Right lobe of liver (tissue), 6 donors: ENCODE results near the gene C2orf49. TPM values are rescaled to one million over a fixed set of nuclear protein-coding genes. Genes with fewer than 3 reads are reported as not detected.
A peak's percentile ranks its signal among the peaks of the same experiment; 100 is the strongest.

Experiments used
- ATAC-seq, 4 donors: fragments of 200-7000 bp; cut with Tn5 transposase; one replicate each; pipeline ENCODE4 v1.9.1; 2020; ENCODE audit warnings: mild to moderate bottlenecking in 4 of 4, moderate library complexity in 4 of 4
- DNase-seq, 3 donors: peaks; one replicate each; pipeline ENCODE4 v3.0.0-alpha.2; 2020
- H3K27ac ChIP-seq, 3 donors: fragments of 200-600 bp; one replicate each; pipeline ENCODE4 v1.8.0; 2022
- H3K27me3 ChIP-seq, 2 donors: fragments of 200-600 bp; one replicate each; pipeline ENCODE4 v1.8.0; 2022
- H3K36me3 ChIP-seq, 4 donors: fragments of 200-600 bp; sonication (generic) in 1 of 4; one replicate each; pipeline versions ENCODE4 v1.5.1 to v1.8.0; 2017 to 2022; ENCODE audit warnings: control low read depth in 1 of 4
- H3K4me1 ChIP-seq, 4 donors: fragments of 200-600 bp; sonication (generic) in 1 of 4; one replicate each; pipeline versions ENCODE4 v1.5.1 to v1.8.0; 2017 to 2022; ENCODE audit warnings: control low read depth in 1 of 4
- H3K4me3 ChIP-seq, 3 donors: fragments of 200-600 bp; one replicate each; pipeline ENCODE4 v1.8.0; 2022
- H3K9me3 ChIP-seq, 4 donors: fragments of 200-600 bp; sonication (generic) in 1 of 4; one replicate each; pipeline versions ENCODE4 v1.5.1 to v1.8.0; 2017 to 2022; ENCODE audit warnings: control low read depth in 1 of 4
- CTCF ChIP-seq, 4 donors: fragments of 200-600 bp in 3 of 4; fragments of 450-650 bp in 1 of 4; IDR thresholded peaks; one replicate each; pipeline versions ENCODE4 v1.5.1 to v1.8.0; 2016 to 2022; ENCODE audit warnings: antibody characterized with exemption in 4 of 4, mild to moderate bottlenecking in 2 of 4
- POLR2A ChIP-seq: fragments of 450-650 bp; IDR thresholded peaks from one replicate; pipeline ENCODE4 v1.6.1; 2017; ENCODE audit warnings: antibody characterized with exemption, mild to moderate bottlenecking
- WGBS: methylation state at CpG from one replicate; pipeline ENCODE4 v1.1.6; 2018; ENCODE audit warnings: low coverage, low lambda C conversion rate; ENCODE audit not compliant: insufficient coverage; ENCODE audit errors: missing lambda C conversion rate; 5-methylcytosine and 5-hydroxymethylcytosine counted together
- intact Hi-C, 2 donors: fragments of 100-400 bp; cut with DNase I; formaldehyde crosslinking; loops; one replicate each; pipeline versions ENCODE4 v1.11.2 to v1.14.1; 2022
- total RNA-seq, 6 experiments: library from RNA; depleted of rRNA in 2 of 6; stranded (reverse); fragments of >200 nt in 2 of 6; fragmentation: NEBNext Ultra II Directional in 3 of 6; extraction: Animal tissue kit (Norgen Biotek cat#: 25700) in 3 of 6; gene quantifications; one replicate each; pipeline versions ENCODE4 v1.1.0 to v1.2.4, GENCODE V29; 2016 to 2023
- donor health status: DM: no; HTN: yes; CAD: no.
- donor health status: DM: no; HTN: no; CAD: no.
- donor health status: DM: no; HTN: no; CAD: no.
- donor health status: DM: no; HTN: yes; CAD: no.
- donor health status: DM: no; HTN: yes; CAD: no.

Gene C2orf49
- total RNA-seq, 6 experiments from 2014 or later: 3.9 to 7.4 (median 6.4) TPM

GRCh38 chr2:105291981-105292380 is 45.4 kb upstream of the C2orf49 start:
- Histone ChIP-seq H3K27me3 (no peaks in the 10 kb centered on the region), H3K27ac (no peak overlapping the region), H3K4me1 (no peaks in the 10 kb centered on the region), H3K4me3 (no peak overlapping the region), H3K9me3 (no peaks in the 10 kb centered on the region), H3K36me3 (peaks cover 0 to 16% (median 6%) of the 10 kb centered on the region in 4 donors)
- DNase-seq: no peak
- no peak for ATAC-seq
- WGBS: 92% methylated on average over 2 of the region's 2 CpGs
- intact Hi-C loops: no loop called here
- TF ChIP-seq POLR2A (no peak), CTCF (IDR thresholded peaks at IDR 0.05) (no peak)

GRCh38 chr2:105294046-105294445 is 43.3 kb upstream of the C2orf49 start:
- intact Hi-C loops: no loop called here
- no peak for DNase-seq
- no peaks in the 10 kb centered on the region for H3K27me3 ChIP-seq
- no peak for ATAC-seq
- H3K27ac ChIP-seq: no peak overlapping the region
- H3K9me3 ChIP-seq: no peaks in the 10 kb centered on the region
- TF ChIP-seq CTCF (IDR thresholded peaks at IDR 0.05) (no peak), POLR2A (no peak)
- H3K4me3 ChIP-seq: no peak overlapping the region
- H3K36me3 ChIP-seq: peaks cover 0 to 34% (median 13%) of the 10 kb centered on the region in 4 donors
- 87% methylated on average over 5 of the region's 6 CpGs for WGBS
- no peaks in the 10 kb centered on the region for H3K4me1 ChIP-seq

- TF ChIP-seq POLR2A (no peak), CTCF (IDR thresholded peaks at IDR 0.05) (peak; percentile 12 to 49 (median 36))
- WGBS: 50% methylated on average over 2 of the region's 5 CpGs
- peak; percentile 46 to 56 (median 52) for ATAC-seq
- intact Hi-C loops: no loop called here
- no peaks in the 10 kb centered on the region for H3K4me1 ChIP-seq
- H3K4me3 ChIP-seq: no peak overlapping the region
- no peak for DNase-seq
- no peak overlapping the region for H3K27ac ChIP-seq
- H3K9me3 ChIP-seq: no peaks in the 10 kb centered on the region
- no peaks in the 10 kb centered on the region for H3K27me3 ChIP-seq
- H3K36me3 ChIP-seq: peaks cover 0 to 34% (median 13%) of the 10 kb centered on the region in 4 donors
Observed at GRCh38 chr2:105294844-105295481, 42.4 kb upstream of the C2orf49 start.

GRCh38 chr2:105296017-105296611 is 41.2 kb upstream of the C2orf49 start:
- 74% methylated on average over 5 of the region's 7 CpGs for WGBS
- TF ChIP-seq CTCF (IDR thresholded peaks at IDR 0.05): no peak
- no peak for TF ChIP-seq POLR2A
- H3K27me3 ChIP-seq: no peaks in the 10 kb centered on the region
- peaks cover 0 to 31% (median 13%) of the 10 kb centered on the region in 4 donors for H3K36me3 ChIP-seq
- H3K4me1 ChIP-seq: no peaks in the 10 kb centered on the region
- H3K27ac ChIP-seq: no peak overlapping the region
- ATAC-seq: no peak
- intact Hi-C loops: no loop called here
- H3K9me3 ChIP-seq: no peaks in the 10 kb centered on the region
- no peak for DNase-seq
- no peak overlapping the region for H3K4me3 ChIP-seq
